Aortic smooth muscle cell (primary cell): ENCODE data around the gene CCNDBP1. TPM values are rescaled to one million over a fixed set of nuclear protein-coding genes. Genes with fewer than 3 reads are reported as not detected.

ENCODE experiments used
- total RNA-seq: library from RNA; depleted of rRNA; stranded (reverse); fragments of >200 nt; gene quantifications from 2 replicates; pipeline ENCODE4 v1.2.3, GENCODE V29; 2014

CCNDBP1 gene, protein sequence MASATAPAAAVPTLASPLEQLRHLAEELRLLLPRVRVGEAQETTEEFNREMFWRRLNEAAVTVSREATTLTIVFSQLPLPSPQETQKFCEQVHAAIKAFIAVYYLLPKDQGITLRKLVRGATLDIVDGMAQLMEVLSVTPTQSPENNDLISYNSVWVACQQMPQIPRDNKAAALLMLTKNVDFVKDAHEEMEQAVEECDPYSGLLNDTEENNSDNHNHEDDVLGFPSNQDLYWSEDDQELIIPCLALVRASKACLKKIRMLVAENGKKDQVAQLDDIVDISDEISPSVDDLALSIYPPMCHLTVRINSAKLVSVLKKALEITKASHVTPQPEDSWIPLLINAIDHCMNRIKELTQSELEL
- total RNA-seq, result 65.0 and 79.3 TPM in 2 replicates

DNA sequence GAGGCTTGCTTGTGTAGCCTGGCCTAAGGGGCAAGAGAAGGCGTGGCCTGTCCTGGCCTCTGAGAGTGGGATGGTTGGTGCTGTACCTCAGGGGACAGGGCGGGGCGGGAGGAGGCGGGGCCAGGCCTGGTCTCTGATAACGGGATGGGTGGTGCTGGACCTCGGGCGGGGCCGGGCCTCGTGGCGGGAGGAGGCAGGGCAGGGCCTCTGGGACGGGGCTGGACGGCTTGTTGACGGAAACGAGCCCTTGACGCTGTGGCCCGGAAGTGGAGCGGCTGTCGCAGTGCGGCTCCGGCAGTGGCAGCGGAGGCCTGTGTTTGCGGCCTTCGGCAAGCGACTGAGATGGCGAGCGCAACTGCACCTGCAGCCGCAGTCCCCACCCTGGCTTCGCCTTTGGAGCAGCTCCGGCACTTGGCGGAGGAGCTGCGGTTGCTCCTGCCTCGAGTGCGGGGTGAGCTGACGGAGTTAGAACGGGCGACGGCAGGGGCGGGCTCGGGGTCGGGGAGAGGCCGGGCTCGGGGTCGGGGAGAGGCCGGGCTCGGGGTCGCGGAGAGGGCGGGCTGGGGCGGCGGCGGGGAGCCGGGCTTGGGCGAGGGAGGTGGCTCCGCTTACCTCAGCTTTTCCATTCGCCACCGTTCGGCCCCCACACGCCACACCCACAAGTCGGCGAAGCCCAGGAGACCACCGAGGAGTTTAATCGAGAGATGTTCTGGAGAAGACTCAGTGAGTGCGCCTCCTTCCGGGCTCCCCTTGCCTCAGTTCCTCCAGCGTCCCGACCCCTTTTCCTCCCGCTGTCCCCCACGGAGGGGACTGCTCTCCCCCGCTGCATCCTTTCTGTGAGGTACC lies at the start of gene CCNDBP1:
Gene CCNDBP1, plus strand, starts transcription at position 247 of the 846 bp plus-strand sequence. Its CDS starts 96 bp downstream, at position 343.

DNA sequence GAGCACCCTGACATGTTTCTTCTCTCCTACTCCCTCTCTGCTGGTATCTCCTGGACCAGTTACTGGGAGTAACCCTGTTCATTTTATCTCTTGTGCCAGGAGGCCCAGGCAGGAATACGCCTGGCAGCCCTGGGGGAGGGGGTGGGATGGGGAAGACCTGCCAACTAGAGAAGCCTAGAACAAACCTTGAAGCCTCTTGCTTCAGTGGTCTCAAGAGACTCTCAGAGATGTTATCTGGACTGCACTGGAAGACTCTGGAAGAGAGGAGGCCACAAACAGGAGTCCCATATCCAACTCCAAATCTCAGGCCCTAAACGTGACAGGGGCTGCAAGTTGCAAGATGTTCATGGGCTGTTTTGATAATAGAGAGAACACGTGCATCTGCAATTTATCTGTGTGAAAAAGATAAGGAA lies 35.8 kb downstream of the CCNDBP1 start, which contains the start of gene EPB42:
Gene EPB42, minus strand, starts transcription at position 28 of the 413 bp plus-strand sequence. CDS start 193 bp downstream, outside the sequence.

Other genes with a start within 250 kb of the CCNDBP1 start
- 36.4 and 39.8 TPM in 2 replicates for gene UBR1, start 79.4 kb upstream of the CCNDBP1 start, total RNA-seq
- gene TMEM62, start 51.8 kb upstream of the CCNDBP1 start, total RNA-seq, result 13.7 and 14.5 TPM in 2 replicates
- not detected in 2 replicates for gene EPB42, start 35.6 kb downstream of the CCNDBP1 start, total RNA-seq
- not detected in 2 replicates for gene TGM5, start 81.5 kb downstream of the CCNDBP1 start, total RNA-seq
- not detected in 2 replicates for gene TGM7, start 116.9 kb downstream of the CCNDBP1 start, total RNA-seq
- gene LCMT2, start 145.2 kb downstream of the CCNDBP1 start, total RNA-seq, result 8.5 and 9.1 TPM in 2 replicates
- 16.1 and 17.3 TPM in 2 replicates for gene ZSCAN29, start 185.6 kb downstream of the CCNDBP1 start, total RNA-seq
- 9.5 and 10.0 TPM in 2 replicates for gene TUBGCP4, start 185.7 kb downstream of the CCNDBP1 start, total RNA-seq